WI38 (cell line): ENCODE data around the gene KRT4.

ENCODE experiments used
- H3K4me3 ChIP-seq: 2 replicates; pipeline ENCODE4 v1.5.1; 2011; ENCODE audit warnings: low read depth, mild to moderate bottlenecking, control low read depth, low read length
- TF ChIP-seq, protein P1 (sequence below): IDR thresholded peaks from 2 replicates; pipeline ENCODE4 v1.5.1; 2012; ENCODE audit warnings: low read depth, mild to moderate bottlenecking, control low read depth, low read length

KRT4 gene

DNA sequence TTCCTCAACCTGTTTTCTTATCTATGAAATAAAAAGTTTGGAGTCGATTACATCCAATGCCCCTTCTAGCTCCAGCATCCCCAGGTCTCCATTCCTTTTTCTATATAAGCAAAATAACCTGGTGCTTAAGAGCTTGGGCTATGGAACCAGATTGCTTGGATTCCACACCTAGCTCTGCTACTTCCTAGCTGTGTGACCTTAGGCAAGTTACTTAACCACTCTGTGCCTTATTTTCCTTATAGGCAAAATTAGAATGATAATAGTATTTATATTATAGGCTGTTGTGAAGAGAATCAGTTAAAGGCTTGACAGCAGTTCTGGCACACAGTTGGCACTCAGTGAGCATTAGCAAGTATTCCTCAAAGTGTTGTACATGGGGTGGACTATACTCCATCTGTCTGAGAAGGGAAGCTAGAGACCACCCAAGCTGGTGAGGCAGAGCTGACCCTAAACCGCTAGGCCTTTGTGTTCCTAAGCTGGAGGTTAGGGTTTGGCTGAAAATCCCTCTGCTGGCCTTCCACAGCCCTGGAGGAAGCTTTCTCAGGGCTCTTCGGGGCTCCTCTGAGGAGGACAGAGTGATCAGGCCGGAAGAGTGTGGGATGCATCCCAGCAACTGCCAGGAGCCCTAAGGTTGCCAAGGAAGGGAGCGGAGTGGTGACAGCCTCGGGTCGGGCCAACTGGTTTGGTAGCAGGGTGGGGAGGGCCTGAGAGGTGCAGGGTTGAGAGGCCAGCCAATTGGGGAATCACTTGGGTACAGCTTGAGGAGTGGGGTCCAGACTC, 6.0 kb upstream of the KRT4 start:
- no peak overlapping the region for H3K4me3 ChIP-seq
- TF ChIP-seq, protein P1, sequence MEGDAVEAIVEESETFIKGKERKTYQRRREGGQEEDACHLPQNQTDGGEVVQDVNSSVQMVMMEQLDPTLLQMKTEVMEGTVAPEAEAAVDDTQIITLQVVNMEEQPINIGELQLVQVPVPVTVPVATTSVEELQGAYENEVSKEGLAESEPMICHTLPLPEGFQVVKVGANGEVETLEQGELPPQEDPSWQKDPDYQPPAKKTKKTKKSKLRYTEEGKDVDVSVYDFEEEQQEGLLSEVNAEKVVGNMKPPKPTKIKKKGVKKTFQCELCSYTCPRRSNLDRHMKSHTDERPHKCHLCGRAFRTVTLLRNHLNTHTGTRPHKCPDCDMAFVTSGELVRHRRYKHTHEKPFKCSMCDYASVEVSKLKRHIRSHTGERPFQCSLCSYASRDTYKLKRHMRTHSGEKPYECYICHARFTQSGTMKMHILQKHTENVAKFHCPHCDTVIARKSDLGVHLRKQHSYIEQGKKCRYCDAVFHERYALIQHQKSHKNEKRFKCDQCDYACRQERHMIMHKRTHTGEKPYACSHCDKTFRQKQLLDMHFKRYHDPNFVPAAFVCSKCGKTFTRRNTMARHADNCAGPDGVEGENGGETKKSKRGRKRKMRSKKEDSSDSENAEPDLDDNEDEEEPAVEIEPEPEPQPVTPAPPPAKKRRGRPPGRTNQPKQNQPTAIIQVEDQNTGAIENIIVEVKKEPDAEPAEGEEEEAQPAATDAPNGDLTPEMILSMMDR = no peak

DNA sequence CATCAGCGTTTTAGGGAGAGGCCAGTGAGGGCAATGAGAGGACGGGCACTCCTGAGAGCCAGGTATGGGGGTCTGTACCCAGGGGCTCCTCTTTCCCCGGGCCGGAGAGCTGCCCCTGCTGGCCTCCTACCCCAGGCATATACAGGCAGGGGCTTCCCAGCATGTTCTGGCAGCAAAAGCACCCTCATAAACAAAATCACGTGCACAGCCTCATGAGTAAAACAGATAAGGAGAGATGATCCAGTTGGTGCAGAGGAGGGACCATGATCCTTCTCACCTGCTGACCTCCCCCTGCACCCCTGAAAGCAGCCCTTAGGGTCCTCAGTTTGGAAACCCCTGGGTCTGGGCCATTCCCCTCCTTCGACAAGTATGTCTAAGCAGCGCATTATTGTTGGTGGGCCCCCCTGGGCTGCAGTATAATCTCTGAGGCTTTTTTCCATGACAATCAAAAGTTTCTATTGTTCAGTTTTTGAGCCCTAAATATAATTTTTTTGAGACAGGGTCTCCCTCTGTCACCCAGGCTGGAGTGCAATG, 5.0 kb upstream of the KRT4 start:
- TF ChIP-seq, protein P1 = no peak
- no peak overlapping the region for H3K4me3 ChIP-seq

DNA sequence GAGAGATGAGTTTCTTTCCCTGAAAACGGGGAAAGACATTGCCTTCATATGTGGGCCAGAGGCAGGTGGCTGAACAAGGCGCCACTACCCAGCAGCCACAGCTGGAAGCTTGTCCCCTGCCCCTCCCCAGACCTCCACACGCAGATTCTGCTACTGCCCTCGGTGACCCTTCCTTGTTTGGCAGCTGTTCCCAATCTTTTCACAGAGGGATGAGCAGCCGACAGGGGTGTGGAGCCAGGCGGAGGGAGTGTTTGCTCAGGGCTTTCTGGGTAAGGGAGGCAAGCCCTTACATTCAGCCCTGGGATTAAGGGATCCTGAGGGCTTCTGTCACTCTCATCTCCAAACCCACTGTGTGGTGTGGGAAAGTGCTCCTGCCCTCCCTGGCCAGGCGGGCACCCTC, 4.5 kb upstream of the KRT4 start:
- H3K4me3 ChIP-seq = no peak overlapping the region
- TF ChIP-seq, protein P1 = no peak

DNA sequence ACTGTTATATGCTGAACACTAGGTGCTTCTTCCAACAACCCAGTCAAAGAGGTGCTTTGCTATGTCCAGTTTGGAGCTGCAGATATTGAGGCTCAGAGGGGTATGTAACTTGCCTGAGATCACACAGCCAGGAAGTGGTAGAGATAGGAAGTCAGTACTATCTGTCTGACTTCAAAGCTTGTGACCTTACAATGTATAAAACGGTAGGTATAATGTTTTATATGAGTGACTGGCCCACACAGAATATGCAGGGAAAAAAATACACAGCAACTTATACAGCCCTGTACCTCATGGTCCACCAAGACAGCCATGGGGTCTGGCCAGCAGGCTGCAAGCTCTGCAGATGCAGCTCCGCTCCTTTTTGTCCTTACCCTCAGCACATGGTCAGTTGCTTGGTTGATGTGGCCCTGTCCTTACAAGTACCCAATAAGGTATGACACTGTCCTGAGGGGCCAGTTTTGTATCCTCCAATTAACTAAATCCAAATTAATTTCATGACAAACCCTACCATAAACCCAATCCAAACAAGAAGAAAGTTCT, 3.9 kb upstream of the KRT4 start:
- TF ChIP-seq, protein P1 = no peak
- no peak overlapping the region for H3K4me3 ChIP-seq

DNA sequence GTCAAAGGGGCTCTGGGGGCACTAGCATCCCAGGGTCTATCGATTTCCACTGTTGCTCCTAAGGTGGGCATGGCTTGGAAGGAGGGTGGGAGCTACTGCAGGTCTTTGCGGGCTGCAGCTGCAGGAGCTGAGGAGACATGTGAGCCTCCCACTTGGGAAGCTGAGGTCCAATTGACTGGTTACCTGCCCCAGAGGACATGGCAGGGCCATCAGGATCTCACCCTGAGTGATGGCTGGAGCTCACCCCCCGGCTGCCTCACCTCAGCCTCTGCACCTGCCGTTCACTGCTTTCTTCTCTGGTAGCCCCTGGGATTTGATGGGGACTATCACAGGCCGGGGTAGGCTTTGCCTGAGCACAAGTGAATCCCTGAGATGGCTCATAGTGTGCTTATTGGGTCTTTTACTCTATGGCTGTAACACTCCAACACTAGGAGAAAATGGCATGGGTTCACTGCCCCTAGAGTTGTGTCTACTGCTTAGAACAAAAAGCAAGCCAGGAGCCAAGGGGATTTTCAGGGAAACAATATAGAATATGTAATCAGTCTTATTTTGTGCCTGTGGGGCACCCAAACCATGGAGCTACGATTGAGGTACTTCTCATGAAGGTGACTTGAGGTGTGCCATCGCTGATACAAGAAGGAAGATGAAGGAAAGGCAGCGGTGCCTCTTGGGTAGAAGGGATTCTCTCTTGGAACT, 3.2 kb upstream of the KRT4 start:
- TF ChIP-seq, protein P1 = no peak

DNA sequence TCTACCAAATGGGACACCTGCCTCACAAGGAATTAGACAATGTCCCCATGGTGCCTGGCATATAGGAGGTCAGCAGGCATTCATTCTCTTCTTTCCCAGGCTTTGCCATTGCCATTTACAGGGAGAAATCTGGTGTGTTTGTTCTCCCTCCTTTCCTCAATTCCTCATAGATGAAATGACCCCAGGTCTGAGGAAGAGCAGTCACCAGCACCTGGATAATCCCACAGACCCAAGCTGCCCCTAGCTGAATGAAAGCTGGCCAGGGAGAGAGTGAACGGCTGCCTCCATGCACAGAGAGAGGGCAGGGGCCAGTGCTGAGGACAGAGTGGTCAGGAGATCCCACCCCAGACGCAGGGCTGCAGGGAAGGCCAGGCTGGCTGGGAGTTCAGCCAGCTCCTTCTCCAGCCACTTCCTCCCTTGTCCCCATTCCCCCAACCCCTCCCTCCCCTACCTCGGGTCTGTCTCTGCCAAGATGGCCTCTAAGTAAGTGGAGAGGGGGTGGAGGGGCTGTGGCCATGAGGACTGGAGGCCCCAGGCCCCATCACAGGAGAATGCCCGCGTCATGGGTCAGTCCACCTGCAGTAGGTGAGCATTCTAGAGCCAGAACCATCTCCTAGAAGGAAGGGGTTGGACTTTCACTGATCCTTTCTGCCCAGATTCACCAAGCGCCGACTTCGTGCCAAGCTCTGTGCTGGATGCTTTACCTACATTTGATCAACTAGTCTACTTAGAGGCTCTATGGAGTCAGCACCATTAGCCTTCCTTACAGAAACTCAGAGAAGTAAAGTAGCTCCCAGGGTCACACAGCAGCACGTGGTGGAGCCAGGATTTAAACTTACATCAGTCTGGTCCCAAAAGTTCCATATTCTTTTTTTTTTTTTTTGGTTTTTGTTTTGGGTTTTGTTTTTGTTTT, 2.0 kb upstream of the KRT4 start:
- H3K4me3 ChIP-seq = no peak overlapping the region
- TF ChIP-seq, protein P1 = no peak

More for the DNA sequence above, 3.2 kb upstream of the KRT4 start:
- no peak overlapping the region for H3K4me3 ChIP-seq
